ENCODE results near the gene NT5C.

- TF ChIP-seq, protein P1, sequence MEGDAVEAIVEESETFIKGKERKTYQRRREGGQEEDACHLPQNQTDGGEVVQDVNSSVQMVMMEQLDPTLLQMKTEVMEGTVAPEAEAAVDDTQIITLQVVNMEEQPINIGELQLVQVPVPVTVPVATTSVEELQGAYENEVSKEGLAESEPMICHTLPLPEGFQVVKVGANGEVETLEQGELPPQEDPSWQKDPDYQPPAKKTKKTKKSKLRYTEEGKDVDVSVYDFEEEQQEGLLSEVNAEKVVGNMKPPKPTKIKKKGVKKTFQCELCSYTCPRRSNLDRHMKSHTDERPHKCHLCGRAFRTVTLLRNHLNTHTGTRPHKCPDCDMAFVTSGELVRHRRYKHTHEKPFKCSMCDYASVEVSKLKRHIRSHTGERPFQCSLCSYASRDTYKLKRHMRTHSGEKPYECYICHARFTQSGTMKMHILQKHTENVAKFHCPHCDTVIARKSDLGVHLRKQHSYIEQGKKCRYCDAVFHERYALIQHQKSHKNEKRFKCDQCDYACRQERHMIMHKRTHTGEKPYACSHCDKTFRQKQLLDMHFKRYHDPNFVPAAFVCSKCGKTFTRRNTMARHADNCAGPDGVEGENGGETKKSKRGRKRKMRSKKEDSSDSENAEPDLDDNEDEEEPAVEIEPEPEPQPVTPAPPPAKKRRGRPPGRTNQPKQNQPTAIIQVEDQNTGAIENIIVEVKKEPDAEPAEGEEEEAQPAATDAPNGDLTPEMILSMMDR (conservative IDR thresholded peaks at IDR 0.05; ENCODE audit: low read length): no peak
- TF ChIP-seq EZH2phosphoT487 (IDR thresholded peaks at IDR 0.05; ENCODE audit: borderline replicate concordance, low read depth, low read length): no peak
These were observed 21.9 kb downstream of the NT5C start, which contains the start of gene ARMC7 for GRCh38 chr17:75109407-75110233.

Data from OCI-LY7 (cell line).